NCI-H524 treated with DMSO at 0.1 percent for 48 hours (cell line): Measurements from ENCODE around the gene HDDC3.
"Not testable (repeated sequence)": the region's sequence is repeated elsewhere in the genome, so short reads cannot be mapped to it uniquely, and the experiment has no call there.

Experiments used
- DNase-seq: peaks from one replicate; lab custom pipeline; 2025; lab: John Stamatoyannopoulos, UW

The HDDC3 gene

DNA sequence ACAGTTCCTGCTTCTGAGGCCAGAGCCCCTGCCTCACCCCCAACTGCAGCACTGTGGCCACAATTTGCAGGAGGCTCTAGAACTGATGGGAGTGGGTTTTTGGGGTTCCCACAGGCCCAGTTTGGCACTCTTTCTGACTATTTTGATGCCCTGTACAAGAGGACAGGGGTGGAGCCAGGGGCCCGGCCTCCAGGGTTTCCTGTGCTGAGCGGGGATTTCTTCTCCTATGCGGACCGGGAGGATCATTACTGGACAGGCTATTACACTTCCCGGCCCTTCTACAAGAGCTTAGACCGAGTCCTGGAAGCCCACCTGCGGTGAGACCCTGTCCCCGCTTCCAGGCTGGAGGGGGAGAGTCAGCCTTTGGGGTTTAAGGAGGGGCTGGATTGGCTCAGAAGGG lies 22.4 kb downstream of the HDDC3 start:
- DNase-seq = no peak

DNA sequence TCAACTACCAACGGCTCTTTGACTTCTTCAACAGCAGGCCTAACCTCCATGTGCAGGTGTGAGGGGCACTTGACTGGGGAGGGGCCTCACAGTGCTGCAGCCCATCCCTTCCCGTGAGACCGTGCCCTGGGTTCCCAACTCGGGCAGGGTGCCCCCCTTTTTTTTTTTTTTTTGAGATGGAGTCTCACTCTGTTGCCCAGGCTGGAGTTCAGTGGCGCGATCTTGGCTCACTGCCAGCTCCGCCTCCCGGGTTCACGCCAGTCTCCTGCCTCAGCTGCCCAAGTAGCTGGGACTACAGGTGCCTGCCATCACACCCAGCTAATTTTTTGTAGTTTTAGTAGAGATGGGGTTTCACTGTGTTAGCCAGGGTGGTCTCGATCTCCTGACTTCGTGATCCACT lies 22.9 kb downstream of the HDDC3 start:
- not testable (repeated sequence) for DNase-seq

DNA sequence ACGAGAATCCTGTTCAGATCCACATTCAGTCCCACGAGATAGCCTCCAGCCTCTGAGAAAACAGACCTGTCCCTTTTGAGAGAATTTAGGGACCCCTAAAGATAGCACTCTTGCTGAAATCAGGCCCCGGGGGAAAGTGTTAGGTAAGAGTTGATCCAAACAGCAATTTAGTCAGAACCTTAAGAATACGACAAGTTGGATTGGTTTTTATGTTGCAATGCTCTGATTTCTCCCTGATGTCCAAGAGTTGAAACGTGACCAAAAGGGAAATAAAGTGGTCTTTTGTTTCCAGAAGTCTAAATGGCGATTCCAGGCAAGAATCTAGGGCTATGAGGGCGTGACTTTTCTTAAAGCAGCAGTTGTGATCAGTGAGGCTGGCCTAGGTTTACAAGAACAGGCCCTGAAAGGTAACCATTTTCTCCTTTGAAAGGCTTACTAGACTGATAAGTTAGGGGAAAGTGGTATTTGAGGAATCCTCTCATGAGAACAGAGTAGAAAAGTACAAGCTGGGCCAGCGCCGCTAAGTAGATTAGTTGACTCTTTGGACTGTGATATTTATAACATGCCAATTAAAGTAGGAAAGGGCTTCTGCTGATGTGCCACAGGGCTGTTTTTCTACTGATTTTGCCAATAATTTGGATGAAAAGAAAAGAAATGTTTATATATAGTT lies 24.4 kb downstream of the HDDC3 start:
- no peak for DNase-seq

DNA sequence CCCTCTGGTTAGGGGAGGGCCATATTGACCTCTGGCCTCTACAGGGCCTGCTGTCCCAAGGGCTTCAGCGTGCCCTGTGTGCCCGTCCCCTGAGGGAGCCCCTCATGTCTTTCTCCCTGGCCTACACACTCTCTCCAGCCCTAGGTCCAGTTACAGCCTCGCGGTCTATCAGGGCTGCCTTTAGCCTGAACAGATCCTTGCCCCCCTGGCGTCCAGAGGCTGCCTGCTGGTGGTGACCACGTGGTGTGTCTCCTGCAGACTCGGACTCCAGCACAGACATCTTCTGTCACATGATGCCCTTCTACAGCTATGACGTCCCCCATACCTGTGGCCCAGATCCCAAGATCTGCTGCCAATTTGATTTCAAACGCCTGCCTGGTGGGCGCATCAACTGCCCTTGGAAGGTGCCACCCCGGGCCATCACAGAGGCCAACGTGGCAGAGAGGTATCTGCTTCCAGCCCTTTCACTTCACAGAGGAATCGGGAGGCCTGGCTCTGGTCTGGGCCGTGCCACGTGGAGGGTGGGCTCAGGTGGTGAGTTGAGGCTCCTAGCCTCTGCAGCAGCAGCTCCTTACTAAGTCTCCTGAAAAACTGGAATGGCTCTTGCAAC lies 25.2 kb downstream of the HDDC3 start:
- DNase-seq = no peak

DNA sequence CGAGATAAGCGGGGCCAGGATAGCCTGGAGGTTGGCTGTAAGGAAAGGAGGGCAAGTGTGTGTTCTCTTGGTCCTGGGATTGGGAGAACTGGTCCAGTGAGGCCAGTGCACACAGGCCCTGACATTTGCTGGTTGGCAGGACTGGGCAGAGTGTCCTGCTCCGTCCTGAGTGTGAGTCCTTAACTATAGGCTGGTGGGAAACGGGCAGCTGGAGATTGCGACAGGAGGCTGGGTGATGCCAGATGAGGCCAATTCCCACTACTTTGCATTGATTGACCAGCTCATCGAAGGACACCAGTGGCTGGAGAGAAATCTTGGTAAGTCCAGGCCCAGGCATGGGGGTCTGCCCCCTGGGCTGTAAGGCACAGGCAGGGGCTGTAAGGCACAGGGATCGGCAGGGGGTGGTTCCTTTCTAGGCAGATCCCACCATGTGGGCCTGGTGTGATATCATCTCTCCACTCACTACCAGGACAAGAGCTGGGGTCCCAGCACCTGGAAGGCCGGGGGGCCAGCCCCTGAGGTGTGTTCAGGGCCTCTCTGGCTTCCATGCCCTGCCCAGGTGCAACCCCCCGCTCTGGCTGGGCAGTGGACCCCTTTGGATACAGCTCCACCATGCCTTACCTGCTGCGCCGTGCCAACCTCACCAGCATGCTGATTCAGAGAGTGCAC lies 26.0 kb downstream of the HDDC3 start:
- DNase-seq = no peak

DNA sequence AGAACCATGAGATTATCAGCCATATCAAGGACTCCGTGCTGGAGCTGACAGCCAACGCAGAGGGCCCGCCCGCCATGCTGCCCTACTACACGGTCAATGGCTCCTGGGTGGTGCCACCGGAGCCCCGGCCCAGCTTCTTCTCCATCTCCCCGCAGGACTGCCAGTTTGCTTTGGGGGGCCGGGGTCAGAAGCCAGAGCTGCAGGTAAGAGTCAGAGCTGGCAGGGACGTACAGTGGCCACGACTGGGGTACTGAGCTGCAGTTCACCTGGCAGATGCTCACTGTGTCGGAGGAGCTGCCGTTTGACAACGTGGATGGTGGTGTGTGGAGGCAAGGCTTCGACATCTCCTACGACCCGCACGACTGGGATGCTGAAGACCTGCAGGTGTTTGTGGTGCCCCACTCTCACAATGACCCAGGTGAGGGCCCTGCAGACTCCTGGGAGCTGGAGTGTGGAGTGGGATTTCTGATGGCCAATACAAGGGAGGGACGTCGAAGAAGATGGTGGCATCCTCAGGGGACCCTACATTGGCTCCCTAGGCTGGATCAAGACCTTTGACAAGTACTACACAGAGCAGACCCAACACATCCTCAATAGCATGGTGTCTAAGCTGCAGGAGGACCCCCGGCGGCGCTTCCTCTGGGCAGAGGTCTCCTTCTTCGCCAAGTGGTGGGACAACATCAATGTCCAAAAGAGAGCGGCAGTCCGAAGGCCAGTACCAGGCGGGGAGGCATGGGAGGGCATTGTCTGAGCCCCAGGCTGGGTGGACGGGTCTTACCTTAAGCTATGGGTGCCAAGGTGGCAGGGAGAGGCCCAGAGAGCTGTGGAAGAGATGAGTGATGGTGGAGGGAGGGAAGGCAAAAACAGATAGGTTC lies 26.8 kb downstream of the HDDC3 start:
- DNase-seq = no peak

DNA sequence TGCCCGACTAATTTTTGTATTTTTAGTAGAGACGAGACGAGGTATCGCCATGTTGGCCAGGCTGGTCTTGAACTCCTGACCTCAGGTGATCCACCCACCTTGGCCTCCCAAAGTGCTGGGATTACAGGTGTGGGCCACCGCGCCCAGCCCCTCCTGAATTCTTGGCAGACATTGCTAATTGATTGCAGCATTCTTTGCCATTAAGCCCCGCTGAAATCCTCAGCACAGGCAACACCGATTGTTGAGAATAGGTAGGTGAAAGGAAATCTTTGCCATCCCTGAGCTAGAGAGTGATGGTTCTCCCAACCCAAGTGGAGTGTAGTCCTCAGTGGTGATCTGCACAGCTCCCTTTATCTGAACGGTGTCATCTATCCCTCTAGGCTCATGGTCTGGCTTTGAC lies 27.6 kb downstream of the HDDC3 start:
- no peak for DNase-seq

DNA sequence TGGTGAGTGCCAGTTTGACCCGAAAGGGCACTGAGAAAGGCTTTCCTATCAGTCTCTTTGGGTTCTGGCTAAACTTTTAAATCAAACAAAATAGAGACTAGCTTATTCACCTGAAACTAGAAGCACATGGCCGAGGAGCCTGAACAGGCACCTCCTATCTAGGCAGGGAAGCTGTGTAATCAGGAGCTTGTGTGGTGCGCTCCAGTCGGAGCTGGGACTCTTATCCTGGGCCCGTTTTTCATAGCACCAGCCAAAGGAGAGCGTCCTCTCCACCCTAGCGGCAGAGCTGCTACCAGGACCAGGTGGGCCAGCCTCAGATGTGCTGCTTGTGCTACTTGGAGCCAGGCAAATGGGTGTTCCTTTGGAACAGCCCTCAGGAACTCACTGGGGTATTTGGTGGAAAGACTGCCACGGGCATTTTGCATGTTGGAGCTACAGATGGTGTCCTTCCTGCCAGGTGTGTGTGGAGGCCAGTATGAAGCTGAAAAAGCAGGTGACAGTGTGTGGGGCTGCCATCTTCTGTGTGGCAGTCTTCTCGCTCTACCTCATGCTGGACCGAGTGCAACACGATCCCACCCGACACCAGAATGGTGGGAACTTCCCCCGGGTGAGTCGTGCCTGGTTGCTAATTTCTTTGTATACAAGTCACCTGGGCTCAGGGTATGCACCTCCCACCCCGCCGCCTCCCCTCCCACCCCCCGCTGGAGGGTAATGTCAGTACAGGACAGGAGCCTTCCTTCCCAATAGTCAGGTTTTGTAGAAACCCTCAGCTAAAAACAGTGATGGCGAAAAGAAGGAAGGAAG lies 28.4 kb downstream of the HDDC3 start:
- DNase-seq = no peak

DNA sequence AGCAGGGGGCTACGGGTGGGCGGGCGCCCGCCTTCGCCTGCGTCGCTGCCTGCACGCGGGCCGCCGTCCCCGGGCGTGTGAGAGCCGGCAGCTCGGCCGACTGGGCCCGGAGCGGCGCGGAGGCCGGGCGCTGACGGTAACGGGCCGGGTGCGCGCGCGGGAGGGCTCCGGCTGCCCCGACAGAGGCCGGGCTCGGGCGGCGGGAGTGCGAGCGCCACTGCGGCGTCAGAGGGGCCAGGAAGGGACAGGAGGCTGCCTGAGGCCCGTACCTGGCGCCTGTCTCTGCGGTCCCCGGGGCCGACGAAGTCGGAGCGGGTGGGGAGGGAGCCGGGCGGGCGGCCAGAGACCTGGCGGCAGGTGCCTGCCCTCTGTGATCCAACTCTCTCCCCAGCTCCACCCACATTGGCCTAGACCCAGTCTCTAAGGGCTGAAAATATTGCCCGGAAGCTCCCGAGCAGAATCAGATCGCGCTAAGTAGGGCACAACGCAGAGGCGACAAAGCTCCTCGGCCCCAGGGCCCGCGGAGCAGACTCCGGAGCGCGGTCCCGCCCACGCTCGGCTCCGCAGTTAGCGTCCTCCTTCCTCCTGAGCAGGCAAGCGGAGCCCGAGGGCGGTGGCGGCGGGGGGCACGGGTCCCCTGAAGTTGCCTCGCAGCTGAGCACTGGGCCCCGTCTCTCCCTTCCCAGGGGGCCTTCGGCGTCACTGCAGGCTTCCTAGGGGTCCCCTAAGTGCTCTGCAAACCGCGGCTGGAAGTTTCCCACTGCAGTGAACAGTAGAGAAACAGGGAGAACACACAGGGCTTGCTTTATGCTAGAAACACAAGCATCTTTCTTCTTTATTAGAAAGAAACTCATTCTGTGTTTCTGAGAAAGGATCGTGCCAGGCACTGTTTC lies 29.3 kb downstream of the HDDC3 start, which contains the start of gene MAN2A2:
Gene MAN2A2 (plus strand): TSS at position 463 of the 893 bp plus-strand sequence. CDS start 906 bp downstream, outside the sequence.
- no peak for DNase-seq

DNA sequence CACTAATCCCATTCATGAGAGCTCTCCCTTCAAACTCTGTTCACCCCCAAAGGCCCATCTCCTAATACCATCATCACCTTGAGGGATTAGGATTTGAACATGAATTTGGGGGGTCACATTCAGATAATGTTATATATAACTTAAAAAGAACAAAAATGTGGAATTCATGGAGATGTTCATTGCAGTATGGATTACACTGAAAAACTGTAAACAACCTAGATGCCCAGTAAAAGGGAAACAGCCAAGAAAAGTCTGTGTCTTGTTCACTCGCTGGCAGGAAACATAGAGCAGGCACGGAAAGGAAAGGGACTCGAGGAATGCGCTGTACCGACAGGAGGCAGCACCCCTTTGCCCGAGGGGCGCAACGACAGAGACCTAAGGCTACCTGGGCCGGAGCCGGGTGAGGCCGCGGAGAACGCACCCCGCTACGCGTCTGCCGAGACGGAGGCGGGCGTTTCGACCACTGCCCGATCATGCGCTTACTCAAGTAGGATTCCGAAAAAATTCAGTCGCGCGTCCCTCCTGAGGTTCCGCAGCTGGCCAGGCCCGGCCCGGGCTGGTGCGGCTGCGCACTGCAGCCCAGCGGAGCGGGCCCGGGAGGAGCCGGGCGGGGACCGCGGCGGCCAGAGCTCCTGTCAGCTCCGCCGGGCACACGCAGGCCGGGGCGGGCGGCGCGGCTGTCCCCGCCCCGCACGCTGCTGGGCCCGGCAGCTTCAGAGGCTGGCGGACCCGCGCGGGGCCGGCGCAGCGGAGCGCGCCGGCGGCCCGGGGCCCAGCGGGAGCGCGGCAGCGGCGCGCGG lies 30.1 kb downstream of the HDDC3 start:
- peak; percentile 46 for DNase-seq

DNA sequence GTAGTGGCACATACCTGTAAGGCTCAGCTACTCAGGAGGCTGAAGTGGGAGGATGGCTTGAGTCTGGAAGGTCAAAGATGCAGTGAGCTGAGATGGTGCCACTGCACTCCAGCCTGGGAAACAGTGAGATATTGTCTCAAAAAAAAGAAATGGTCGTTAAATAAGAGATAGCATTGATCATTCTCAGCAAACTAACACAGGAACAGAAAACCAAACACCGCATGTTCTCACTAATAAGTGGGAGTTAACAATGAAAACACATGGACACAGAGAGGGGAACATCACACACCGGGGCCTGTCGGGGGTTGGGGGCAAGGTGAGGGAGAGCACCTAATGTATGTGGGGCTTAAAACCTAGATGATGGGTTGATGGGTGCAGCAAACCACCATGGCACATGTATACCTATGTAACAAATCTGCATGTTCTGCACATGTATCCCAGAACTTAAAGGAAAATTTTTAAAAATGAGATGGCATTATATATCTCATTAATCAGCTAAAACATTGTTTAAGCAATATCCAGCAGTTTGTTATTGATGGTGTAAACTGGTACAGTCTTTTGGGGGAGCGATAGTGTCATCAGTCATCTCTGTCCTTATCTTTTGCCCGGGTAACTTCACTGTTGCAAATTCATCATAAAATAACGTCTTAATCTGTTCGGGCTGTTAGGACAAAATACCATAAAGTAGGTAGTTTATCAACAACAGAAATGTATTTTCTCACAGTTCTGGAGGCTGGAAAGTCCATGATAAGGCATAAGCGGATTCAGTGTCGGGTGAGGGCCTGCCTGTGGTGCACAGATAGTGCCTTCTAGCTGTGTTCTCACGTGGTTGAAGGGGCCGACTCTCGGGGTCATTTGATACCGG lies 30.9 kb downstream of the HDDC3 start:
- DNase-seq = no peak

DNA sequence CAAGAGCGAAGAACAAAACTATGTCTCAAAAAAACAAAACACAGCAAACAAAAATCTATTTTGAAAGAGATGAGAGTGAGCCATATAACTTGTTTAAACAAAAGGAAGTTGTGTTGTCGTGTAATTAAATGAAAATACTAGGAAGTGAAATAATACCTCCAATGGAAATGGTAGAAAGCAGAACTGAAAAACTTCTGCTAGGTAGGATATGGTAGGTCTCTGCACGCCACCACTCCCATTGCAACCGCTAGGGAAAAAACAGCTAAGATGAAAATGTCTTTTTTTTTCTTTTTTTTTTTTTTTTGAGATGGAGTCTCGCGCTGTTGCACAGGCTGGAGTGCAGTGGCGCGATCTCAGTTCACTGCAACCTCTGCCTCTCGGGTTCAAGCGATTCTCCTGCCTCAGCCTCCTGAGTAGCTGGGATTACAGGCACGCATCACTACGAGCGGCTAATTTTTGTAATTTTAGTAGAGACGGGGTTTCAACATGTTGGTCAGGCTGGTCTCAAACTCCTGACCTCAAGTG lies 35.2 kb downstream of the HDDC3 start:
- DNase-seq = not testable (repeated sequence)

DNA sequence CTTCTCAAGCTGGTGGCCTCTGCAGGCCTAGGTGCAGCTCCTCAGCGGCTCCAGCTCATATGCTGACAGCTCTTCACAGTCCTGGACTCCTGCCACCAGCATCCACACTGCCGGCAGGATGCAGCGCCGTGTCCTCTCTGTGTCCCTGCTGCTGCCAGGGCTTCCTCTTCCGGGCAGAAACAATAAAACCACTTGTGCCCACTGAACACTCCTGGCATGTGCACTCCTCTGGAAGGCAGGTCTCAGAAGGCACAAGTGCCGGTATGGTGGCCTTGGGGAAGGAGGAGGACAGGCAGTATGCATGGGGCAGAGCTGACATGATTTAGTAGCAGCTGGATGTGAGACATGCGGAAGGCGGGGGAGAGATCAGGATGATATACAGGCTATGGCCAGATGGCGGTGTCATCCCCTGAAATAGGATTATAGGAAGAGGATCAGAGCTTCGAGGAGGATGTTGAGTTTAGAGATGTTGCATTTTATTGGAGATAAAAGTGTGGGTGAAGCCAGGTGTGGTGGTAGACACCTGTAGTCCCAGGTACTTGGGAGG lies 36.7 kb downstream of the HDDC3 start:
- peak; percentile 90 for DNase-seq

DNA sequence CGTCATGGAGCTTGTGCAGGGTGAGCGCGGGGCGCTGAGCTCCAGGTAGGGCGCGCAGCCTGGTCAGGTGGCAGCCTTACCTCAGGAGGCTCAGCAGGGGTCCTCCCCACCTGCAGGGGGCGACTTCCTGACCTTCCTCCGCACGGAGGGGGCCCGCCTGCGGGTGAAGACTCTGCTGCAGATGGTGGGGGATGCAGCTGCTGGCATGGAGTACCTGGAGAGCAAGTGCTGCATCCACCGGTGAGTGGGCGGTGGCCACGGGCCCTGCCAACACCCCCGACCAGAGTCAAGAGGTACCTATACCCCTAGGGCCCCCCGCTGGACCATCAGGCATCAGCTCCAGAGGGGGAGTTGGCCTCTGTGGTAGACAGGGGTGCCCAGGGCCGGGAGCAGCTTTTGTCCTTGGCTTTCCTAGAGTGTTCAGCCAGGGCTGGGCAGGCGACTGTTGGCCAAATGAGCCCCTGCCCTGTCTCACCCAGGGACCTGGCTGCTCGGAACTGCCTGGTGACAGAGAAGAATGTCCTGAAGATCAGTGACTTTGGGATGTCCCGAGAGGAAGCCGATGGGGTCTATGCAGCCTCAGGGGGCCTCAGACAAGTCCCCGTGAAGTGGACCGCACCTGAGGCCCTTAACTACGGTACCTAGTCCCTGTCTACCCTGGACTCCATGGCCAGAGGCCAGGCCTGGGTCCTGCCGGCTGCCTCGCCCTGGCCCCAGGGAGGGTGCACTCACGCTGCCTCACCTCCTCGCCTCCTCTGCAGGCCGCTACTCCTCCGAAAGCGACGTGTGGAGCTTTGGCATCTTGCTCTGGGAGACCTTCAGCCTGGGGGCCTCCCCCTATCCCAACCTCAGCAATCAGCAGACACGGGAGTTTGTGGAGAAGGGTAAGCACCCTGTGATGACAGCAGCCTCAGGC lies 38.9 kb downstream of the HDDC3 start:
- DNase-seq = no peak

DNA sequence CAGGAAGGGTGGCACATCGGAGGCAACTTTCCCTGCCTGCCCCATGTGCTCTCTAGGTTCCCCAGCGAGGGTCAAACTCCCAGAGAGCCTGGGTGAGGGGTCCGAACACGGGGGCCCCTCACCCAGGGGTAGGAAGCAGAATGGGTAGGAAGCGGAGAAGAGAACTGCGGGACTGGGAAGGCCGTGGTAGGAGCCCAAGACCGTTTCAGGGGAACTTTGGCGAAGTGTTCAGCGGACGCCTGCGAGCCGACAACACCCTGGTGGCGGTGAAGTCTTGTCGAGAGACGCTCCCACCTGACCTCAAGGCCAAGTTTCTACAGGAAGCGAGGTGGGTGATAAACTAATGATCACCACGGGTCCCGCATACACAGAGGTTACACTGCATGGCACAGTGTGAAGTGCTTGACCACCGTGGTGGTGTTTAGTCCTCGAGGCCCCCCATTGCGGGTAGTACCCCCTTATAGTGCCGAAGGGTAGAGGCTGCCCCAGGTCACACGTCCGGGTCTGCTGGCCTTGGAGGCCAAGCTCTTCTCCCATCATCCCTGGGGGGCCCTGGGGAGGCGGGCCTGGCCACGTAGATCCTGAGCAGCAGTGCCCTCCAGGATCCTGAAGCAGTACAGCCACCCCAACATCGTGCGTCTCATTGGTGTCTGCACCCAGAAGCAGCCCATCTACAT lies 39.7 kb downstream of the HDDC3 start:
- no peak for DNase-seq

DNA sequence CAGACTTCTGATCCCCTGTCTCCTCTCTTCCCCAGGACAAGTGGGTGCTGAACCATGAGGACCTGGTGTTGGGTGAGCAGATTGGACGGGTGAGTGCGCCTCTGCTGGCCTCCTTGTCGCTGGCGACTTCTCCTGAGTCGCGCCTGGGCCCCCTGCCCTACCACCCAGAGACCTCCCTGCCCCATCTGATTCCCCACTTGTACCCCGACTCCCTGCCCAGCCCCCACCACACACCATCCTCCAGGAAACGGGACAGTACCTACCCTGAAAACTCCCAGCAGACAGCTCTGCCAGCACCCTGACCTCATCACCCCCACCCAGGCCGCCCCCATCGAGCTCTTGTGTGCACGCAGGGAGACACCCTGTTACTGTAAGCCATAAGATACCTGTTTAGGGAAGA lies 40.3 kb downstream of the HDDC3 start:
- no peak for DNase-seq
